Nephron progenitor cell (in vitro differentiated cells): ENCODE data around the gene GXYLT1.
"Not testable (repeated sequence)": the region's sequence is repeated elsewhere in the genome, so short reads cannot be mapped to it uniquely, and the experiment has no call there.

ENCODE experiments used
- DNase-seq: peaks from one replicate; pipeline ENCODE4 v3.0.0; 2021
- H3K27ac Mint-ChIP-seq: 2 replicates; pipeline ENCODE4 v1.8.0; 2021; ENCODE audit warnings: mild to moderate bottlenecking, moderate library complexity, mixed read lengths
- H3K27me3 Mint-ChIP-seq: 2 replicates; pipeline ENCODE4 v1.8.0; 2021; ENCODE audit warnings: mild to moderate bottlenecking, low read depth, mixed read lengths; ENCODE audit not compliant: poor library complexity
- H3K36me3 Mint-ChIP-seq: 2 replicates; pipeline ENCODE4 v1.8.0; 2021; ENCODE audit warnings: low read depth, mixed read lengths
- H3K4me1 Mint-ChIP-seq: 2 replicates; pipeline ENCODE4 v1.8.0; 2021; ENCODE audit warnings: mixed read lengths
- H3K4me3 Mint-ChIP-seq: 2 replicates; pipeline ENCODE4 v1.8.0; 2021; ENCODE audit warnings: mild to moderate bottlenecking, moderate library complexity, mixed read lengths
- H3K9me3 Mint-ChIP-seq: 2 replicates; pipeline ENCODE4 v1.8.0; 2021; ENCODE audit warnings: mild to moderate bottlenecking, moderate library complexity, mixed read lengths
- TF ChIP-seq, protein P1 (sequence below): fragments of 200-600 bp; sonication (generic); IDR thresholded peaks from 2 replicates; pipeline ENCODE4 v1.5.0; 2021; ENCODE audit warnings: antibody characterized with exemption

The GXYLT1 gene

DNA sequence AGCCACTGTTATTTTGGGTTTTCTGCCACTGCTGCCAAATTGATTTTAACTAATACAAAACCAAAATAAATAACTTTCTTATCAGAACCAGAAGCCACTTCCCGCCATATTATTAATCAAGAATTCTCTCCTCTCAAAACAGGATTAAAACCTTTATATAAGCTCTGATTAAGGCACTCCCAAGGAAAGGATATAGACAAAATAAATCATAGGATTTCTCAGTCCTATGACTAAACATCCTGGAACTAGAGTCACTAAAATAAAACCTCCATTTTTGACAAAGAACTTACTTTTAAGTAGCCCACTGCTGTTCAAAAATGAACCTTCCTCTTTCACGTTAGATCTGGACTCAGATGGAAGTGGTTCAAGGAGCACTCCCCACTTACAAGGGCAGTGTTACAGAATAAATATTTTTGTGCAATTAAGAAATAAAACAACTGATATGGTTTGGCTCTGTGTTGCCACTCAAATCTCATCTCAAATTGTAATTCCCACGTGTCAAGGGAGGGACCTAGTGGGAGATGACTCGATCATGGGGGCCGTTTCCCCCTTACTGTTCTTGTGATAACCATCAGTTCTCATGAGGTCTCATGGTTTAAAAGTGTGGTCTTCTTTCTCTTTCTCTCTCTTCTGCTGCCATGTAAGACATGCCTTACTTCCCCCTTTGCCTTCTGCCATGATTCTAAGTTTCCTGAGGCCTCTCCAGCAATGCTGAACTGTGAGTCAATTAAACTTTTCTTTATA is 26.4 kb downstream of the GXYLT1 start:
- no peaks in the 10 kb centered on the region for H3K27me3 Mint-ChIP-seq
- H3K4me1 Mint-ChIP-seq: no peaks in the 10 kb centered on the region
- peaks cover 85% of the 10 kb centered on the region for H3K36me3 Mint-ChIP-seq
- H3K27ac Mint-ChIP-seq: no peak overlapping the region
- TF ChIP-seq, protein P1, sequence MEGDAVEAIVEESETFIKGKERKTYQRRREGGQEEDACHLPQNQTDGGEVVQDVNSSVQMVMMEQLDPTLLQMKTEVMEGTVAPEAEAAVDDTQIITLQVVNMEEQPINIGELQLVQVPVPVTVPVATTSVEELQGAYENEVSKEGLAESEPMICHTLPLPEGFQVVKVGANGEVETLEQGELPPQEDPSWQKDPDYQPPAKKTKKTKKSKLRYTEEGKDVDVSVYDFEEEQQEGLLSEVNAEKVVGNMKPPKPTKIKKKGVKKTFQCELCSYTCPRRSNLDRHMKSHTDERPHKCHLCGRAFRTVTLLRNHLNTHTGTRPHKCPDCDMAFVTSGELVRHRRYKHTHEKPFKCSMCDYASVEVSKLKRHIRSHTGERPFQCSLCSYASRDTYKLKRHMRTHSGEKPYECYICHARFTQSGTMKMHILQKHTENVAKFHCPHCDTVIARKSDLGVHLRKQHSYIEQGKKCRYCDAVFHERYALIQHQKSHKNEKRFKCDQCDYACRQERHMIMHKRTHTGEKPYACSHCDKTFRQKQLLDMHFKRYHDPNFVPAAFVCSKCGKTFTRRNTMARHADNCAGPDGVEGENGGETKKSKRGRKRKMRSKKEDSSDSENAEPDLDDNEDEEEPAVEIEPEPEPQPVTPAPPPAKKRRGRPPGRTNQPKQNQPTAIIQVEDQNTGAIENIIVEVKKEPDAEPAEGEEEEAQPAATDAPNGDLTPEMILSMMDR: no peak
- peaks cover 47% of the 10 kb centered on the region for H3K9me3 Mint-ChIP-seq
- no peak for DNase-seq
- no peak overlapping the region for H3K4me3 Mint-ChIP-seq

DNA sequence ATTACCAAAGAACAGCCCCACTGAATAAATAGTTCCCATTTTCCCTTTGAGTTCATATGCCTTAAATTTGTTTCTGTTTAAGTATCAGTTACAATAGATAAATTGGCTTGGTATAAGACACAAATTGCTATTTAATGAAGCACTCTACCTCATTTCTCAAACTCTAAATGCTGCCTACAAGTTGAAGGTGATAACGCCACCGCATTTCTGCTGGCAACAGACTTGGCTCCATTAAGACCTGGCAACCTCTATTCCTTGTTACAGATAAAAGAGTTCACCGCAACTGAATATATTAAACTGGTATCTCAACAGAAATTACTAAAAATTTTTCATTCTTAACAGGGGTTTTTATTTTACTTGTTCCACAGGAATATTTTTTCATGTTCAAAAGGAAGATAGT is 35.6 kb downstream of the GXYLT1 start:
- H3K9me3 Mint-ChIP-seq: peaks cover 45% of the 10 kb centered on the region
- peaks cover 14% of the 10 kb centered on the region for H3K4me1 Mint-ChIP-seq
- H3K27me3 Mint-ChIP-seq: no peaks in the 10 kb centered on the region
- H3K27ac Mint-ChIP-seq: no peak overlapping the region
- no peak overlapping the region for H3K4me3 Mint-ChIP-seq
- TF ChIP-seq, protein P1: no peak
- peaks cover 76% of the 10 kb centered on the region for H3K36me3 Mint-ChIP-seq
- DNase-seq: no peak

DNA sequence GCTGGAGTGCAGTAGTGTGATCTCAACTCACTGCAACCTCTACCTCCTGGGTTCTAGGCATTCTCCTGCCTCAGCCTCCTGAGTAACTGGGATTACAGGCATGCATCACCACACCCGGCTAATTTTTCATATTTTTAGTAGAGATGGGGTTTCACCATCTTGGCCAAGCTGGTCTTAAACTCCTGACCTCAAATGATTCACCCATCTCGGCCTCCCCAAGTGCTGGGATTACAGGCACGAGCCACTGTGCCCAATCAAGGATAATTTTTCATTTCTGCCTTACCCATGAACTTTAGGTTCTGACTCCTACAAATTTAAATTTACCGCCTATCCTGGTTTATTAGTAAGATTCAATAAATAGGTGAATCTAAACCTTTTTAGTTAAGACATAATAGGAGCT is 37.9 kb downstream of the GXYLT1 start:
- H3K4me3 Mint-ChIP-seq, DNase-seq, H3K27me3 Mint-ChIP-seq: not testable (repeated sequence)
- peak overlapping the region; percentile 22 for H3K27ac Mint-ChIP-seq
- H3K9me3 Mint-ChIP-seq: peaks cover 22% of the 10 kb centered on the region
- H3K36me3 Mint-ChIP-seq: peaks cover 54% of the 10 kb centered on the region
- H3K4me1 Mint-ChIP-seq: peaks cover 14% of the 10 kb centered on the region

DNA sequence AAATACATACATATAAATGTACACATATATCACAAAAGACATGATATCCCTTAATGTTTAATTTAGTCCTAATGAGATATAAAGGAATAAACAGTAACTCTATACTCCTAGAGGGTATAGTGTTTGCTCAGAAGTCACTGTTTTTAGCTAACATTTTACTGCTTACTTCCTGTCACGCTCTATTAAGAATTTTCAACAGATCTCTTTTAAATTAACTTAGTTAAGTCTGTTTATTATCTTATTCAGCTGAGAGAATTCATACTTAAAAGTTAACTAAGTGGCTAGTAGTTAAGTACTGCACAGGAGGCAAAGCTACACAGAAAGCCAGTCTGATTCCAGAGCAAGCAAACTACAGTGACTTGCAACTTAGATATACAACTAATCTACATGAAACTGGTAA is 39.9 kb downstream of the GXYLT1 start:
- H3K4me1 Mint-ChIP-seq: peaks cover 14% of the 10 kb centered on the region
- H3K9me3 Mint-ChIP-seq: peaks cover 4% of the 10 kb centered on the region
- peaks cover 34% of the 10 kb centered on the region for H3K36me3 Mint-ChIP-seq
- DNase-seq: no peak
- peak overlapping the region; percentile 11 for H3K27ac Mint-ChIP-seq
- TF ChIP-seq, protein P1: no peak
- H3K27me3 Mint-ChIP-seq: no peaks in the 10 kb centered on the region
- H3K4me3 Mint-ChIP-seq: no peak overlapping the region

DNA sequence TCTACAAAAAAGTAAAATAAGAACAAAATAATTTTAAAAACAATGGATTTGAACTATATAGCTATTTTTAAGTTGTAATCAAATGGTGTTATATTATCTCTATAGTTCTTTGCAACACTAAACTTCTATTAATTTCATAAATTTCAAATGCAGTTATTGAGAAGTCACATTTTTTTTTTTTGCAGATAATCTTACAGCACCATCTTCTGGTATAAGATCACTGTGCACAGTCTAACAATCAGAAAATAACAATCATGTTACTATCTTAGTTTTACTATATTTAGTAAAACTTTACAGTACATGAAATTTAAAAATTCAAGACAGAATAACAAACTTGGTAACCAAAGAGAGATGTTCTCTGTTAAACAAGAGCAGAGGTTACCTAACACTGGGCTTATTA is 40.6 kb downstream of the GXYLT1 start:
- TF ChIP-seq, protein P1: no peak
- Mint-ChIP-seq H3K4me3 (no peak overlapping the region), H3K27ac (no peak overlapping the region), H3K27me3 (no peaks in the 10 kb centered on the region), H3K36me3 (peaks cover 27% of the 10 kb centered on the region), H3K4me1 (peaks cover 14% of the 10 kb centered on the region), H3K9me3 (no peaks in the 10 kb centered on the region)
- DNase-seq: no peak

DNA sequence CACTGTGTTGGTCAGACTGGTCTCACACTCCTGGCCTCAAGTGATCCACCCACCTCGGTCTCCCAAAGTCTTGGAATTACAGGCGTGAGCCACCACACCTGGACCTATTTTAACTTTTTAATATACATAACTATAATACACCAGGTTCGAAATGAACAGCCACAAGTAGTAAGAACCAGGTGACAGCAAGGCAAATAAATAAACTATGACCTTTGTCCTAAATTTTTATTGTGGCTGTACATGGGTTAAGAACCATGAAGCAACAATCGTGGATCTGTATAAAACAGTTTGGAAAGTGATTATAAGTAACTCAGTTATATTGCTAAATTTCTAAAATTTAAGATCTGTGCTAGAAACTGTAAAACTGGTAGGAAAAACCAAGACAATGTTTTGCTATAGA is 41.5 kb downstream of the GXYLT1 start:
- Mint-ChIP-seq H3K4me3 (no peak overlapping the region), H3K9me3 (no peaks in the 10 kb centered on the region), H3K36me3 (peaks cover 17% of the 10 kb centered on the region), H3K27me3 (no peaks in the 10 kb centered on the region), H3K27ac (no peak overlapping the region), H3K4me1 (peaks cover 14% of the 10 kb centered on the region)
- TF ChIP-seq, protein P1: no peak
- DNase-seq: no peak
